A673 (cell line): ENCODE results near the gene RBM19.

ENCODE experiments used
- CTCF ChIP-seq: fragments of 300-800, 200-600 bp; sonication (generic); conservative IDR thresholded peaks from 2 replicates; pipeline ENCODE4 v1.5.1; 2017; ENCODE audit warnings: low read depth, mild to moderate bottlenecking, antibody characterized with exemption, low read length, moderate library complexity, mixed read lengths
- EZH2 ChIP-seq: fragments of 200-600 bp; sonication (generic); IDR thresholded peaks from 2 replicates; pipeline ENCODE4 v1.6.1; 2017; ENCODE audit warnings: borderline replicate concordance, low read depth, mild to moderate bottlenecking, mixed read lengths, antibody characterized with exemption, low read length; ENCODE audit not compliant: poor library complexity, severe bottlenecking

GRCh38 chr12:113769305-113769704 is 196.8 kb downstream of the RBM19 start:
- TF ChIP-seq EZH2 = no peak
- TF ChIP-seq CTCF = no peak
